ENCODE measurements around the gene ALDH1A1. TPM values are rescaled to one million over a fixed set of nuclear protein-coding genes. Genes with fewer than 3 reads are reported as not detected.

ALDH1A1 gene
- polyA plus RNA-seq, 1 of the 3 experiments (the other 2 are of a cell fraction) = 0.03 TPM

GRCh38 chr9:72923077-72923476 is 29.8 kb downstream of the ALDH1A1 start:
- no peak overlapping the region for H3K4me2 ChIP-seq
- H4K20me1 ChIP-seq (ENCODE audit: insufficient read depth) = no peaks in the 10 kb centered on the region
- no peaks in the 10 kb centered on the region for H3F3A ChIP-seq (replicated peaks; ENCODE audit: insufficient read depth)
- no peaks in the 10 kb centered on the region for H3K9me3 ChIP-seq
- ChIA-PET CTCF (no interaction called here), POLR2A (no interaction called here)
- H3K9ac ChIP-seq = no peak overlapping the region
- no peaks in the 10 kb centered on the region for H3K4me1 ChIP-seq (ENCODE audit: control insufficient read depth in 1 of 2, insufficient read depth in 2 of 2, low read depth in 1 of 2, low read length in 1 of 2)
- H3K4me3 ChIP-seq (ENCODE audit: low read depth in 2 of 2, low read length in 1 of 2) = no peak overlapping the region
- no peak for DNase-seq
- peaks cover 14% of the 10 kb centered on the region; the same call in 1 of the 2 replicates for H3K27me3 ChIP-seq (ENCODE audit: insufficient read depth)
- no peak overlapping the region for H2AFZ ChIP-seq (ENCODE audit: low read depth)
- H3K79me2 ChIP-seq (ENCODE audit: insufficient read depth) = no peaks in the 10 kb centered on the region
- no peaks in the 10 kb centered on the region for H3K9me2 ChIP-seq
- no peaks in the 10 kb centered on the region for H3K36me3 ChIP-seq (replicated peaks in 1 of 2; ENCODE audit: control insufficient read depth in 1 of 2, insufficient read depth in 2 of 2, low read length in 1 of 2)
- no peak for TF ChIP-seq NFIC (IDR thresholded peaks at IDR 0.05; ENCODE audit: borderline replicate concordance)
- no peak for TF ChIP-seq MEF2A (IDR thresholded peaks at IDR 0.05; ENCODE audit: borderline replicate concordance, low read depth)
- no peak for TF ChIP-seq JUND (IDR thresholded peaks at IDR 0.05)
- no peak for TF ChIP-seq MXI1 (IDR thresholded peaks at IDR 0.05; ENCODE audit: low read depth, low read length)
- TF ChIP-seq RXRA (IDR thresholded peaks at IDR 0.05; ENCODE audit: borderline replicate concordance, low read depth) = no peak
- TF ChIP-seq CTCF (IDR thresholded peaks at IDR 0.05) = no peak
- TF ChIP-seq SIN3A (IDR thresholded peaks at IDR 0.05; ENCODE audit: borderline replicate concordance, low read depth, low read length) = no peak
- TF ChIP-seq RCOR1 (IDR thresholded peaks at IDR 0.05; ENCODE audit: low read length) = no peak
- TF ChIP-seq FOSL2 (IDR thresholded peaks at IDR 0.05; ENCODE audit: borderline replicate concordance, low read depth) = no peak
- no peak for TF ChIP-seq YY1 (IDR thresholded peaks at IDR 0.05; ENCODE audit: low read depth)
- no peak for TF ChIP-seq TCF12 (IDR thresholded peaks at IDR 0.05)
- TF ChIP-seq ELF1 (IDR thresholded peaks at IDR 0.05) = no peak
- H3K27ac ChIP-seq (ENCODE audit: low read depth in 2 of 2, low read length in 1 of 2) = no peak overlapping the region
- 7% methylated on average over 1 of the region's 1 CpG for WGBS (ENCODE audit: low lambda C conversion rate)

- WGBS (ENCODE audit: low lambda C conversion rate) = 8% methylated on average over 5 of the region's 5 CpGs
- H3K4me2 ChIP-seq = no peak overlapping the region
Observed at GRCh38 chr9:72921888-72922654, 30.8 kb downstream of the ALDH1A1 start.

More at GRCh38 chr9:72921888-72922654, 30.8 kb downstream of the ALDH1A1 start:
- H3K9me3 ChIP-seq = no peaks in the 10 kb centered on the region
- no peaks in the 10 kb centered on the region for H3K36me3 ChIP-seq (replicated peaks in 1 of 2; ENCODE audit: control insufficient read depth in 1 of 2, insufficient read depth in 2 of 2, low read length in 1 of 2)
- no peaks in the 10 kb centered on the region for H3F3A ChIP-seq (replicated peaks; ENCODE audit: insufficient read depth)
- no peak overlapping the region for H2AFZ ChIP-seq (ENCODE audit: low read depth)
- H3K27ac ChIP-seq (ENCODE audit: low read depth in 2 of 2, low read length in 1 of 2) = no peak overlapping the region
- H3K9me2 ChIP-seq = no peaks in the 10 kb centered on the region
- TF ChIP-seq ZBTB33 (IDR thresholded peaks at IDR 0.05; ENCODE audit: borderline replicate concordance, low read depth) = no peak
- TF ChIP-seq RFX5 (IDR thresholded peaks at IDR 0.05; ENCODE audit: low read length) = no peak
- no peak for TF ChIP-seq MXI1 (IDR thresholded peaks at IDR 0.05; ENCODE audit: low read depth, low read length)
- TF ChIP-seq FOSL2 (IDR thresholded peaks at IDR 0.05; ENCODE audit: borderline replicate concordance, low read depth) = no peak
- TF ChIP-seq SIN3A (IDR thresholded peaks at IDR 0.05; ENCODE audit: borderline replicate concordance, low read depth, low read length) = no peak
- TF ChIP-seq SMC3 (IDR thresholded peaks at IDR 0.05; ENCODE audit: low read depth, low read length) = no peak
- TF ChIP-seq NRF1 (IDR thresholded peaks at IDR 0.05; ENCODE audit: low read depth, low read length) = no peak
- TF ChIP-seq FOXJ3 (CRISPR knock-in tag; IDR thresholded peaks at IDR 0.05) = no peak
- no peak for TF ChIP-seq REST (IDR thresholded peaks at IDR 0.05; ENCODE audit: low read depth, low read length)
- ChIA-PET POLR2A (no interaction called here), CTCF (no interaction called here)
- no peak for DNase-seq
- H4K20me1 ChIP-seq (ENCODE audit: insufficient read depth) = no peaks in the 10 kb centered on the region
- no peak overlapping the region for H3K9ac ChIP-seq
- no peaks in the 10 kb centered on the region for H3K79me2 ChIP-seq (ENCODE audit: insufficient read depth)
- no peaks in the 10 kb centered on the region for H3K4me1 ChIP-seq (ENCODE audit: control insufficient read depth in 1 of 2, insufficient read depth in 2 of 2, low read depth in 1 of 2, low read length in 1 of 2)
- peaks cover 14% of the 10 kb centered on the region; the same call in 1 of the 2 replicates for H3K27me3 ChIP-seq (ENCODE audit: insufficient read depth)
- no peak overlapping the region for H3K4me3 ChIP-seq (ENCODE audit: low read depth in 2 of 2, low read length in 1 of 2)
